Left lobe of liver (tissue), 2 donors: ENCODE measurements around the gene AACS. TPM values are rescaled to one million over a fixed set of nuclear protein-coding genes. Genes with fewer than 3 reads are reported as not detected.
"Not testable (repeated sequence)": the region's sequence is repeated elsewhere in the genome, so short reads cannot be mapped to it uniquely, and the experiment has no call there.

Experiments used
- ATAC-seq: fragments of 200-7000 bp; cut with Tn5 transposase; one replicate; pipeline ENCODE4 v1.9.1; 2020; ENCODE audit warnings: mild to moderate bottlenecking, moderate library complexity
- DNase-seq: peaks from one replicate; pipeline ENCODE4 v3.0.0-alpha.2; 2020; ENCODE audit warnings: low spot score
- total RNA-seq: library from RNA; stranded (reverse); gene quantifications from one replicate; pipeline ENCODE4 v1.2.1, GENCODE V29; 2021
- donor health status: DM: no; HTN: no; CAD: no; lungs with moderate emphysema.
- donor health status: DM: no; HTN: yes; CAD: no.

Gene AACS
- total RNA-seq, 1 donor from 2014 or later = 3.6 TPM

DNA sequence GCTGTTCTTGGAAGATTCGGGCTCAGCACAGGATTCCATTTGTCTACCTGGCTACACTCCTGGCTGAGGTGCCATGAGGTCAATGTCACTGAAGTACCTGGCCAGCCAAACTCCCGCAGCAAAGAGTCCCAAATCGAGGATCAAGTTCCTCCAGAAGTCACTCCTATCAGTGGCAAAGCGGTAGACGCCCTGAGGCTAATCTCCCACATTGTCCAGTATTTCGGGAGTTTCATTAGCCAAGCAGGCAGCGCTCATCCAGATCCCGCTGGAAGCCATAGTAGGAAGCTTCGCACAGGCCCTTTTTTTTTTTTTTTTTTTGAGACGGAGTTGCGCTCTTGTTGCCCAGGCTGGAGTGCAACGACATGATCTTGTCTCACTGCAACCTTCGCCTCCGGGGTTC lies 8.9 kb upstream of the AACS start:
- ATAC-seq = no peak
- no peak for DNase-seq

DNA sequence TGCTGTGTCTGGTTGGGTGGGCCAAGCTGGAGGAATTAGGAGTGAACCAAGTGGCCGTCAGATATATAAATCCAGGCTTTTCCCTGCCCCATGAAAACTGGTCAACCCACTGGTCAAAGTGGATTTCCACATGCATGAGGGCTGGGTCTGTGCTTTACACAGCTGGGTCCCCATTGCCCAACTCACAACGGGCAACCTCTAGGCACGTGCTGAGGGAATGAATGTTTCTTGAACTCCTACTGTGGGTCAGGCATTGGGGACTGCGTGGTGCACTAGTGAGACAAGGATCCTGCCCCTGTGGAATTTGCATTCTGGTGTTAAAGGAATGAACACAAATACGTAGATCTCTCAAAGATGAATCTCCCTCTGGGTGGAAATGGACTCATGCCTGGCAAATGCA lies 7.5 kb upstream of the AACS start:
- ATAC-seq (no peak), DNase-seq (no peak)

DNA sequence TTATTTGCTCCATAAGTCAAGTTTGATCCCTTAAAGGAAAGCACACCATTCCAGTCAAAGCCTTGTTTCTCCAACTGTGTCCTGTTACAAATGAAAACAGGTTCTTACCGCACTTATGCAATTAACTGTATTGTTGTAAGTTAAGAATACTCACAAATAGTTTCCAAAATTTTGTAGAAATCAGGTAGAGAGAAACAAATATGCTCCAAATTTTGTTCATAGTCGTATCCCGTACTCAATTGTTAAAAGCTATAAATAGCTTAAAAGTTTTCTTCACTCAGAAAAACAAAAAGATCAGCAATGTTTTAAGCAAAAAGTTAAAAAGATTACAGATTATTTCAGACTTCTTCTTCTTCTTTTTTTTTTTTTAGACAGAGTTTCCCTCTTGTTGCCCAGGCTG lies 4.0 kb upstream of the AACS start:
- no peak for ATAC-seq

GRCh38 chr12:125063522-125063921 lies 1.7 kb upstream of the AACS start:
- DNase-seq, ATAC-seq: not testable (repeated sequence)

More for the DNA sequence above, 4.0 kb upstream of the AACS start:
- no peak for DNase-seq

DNA sequence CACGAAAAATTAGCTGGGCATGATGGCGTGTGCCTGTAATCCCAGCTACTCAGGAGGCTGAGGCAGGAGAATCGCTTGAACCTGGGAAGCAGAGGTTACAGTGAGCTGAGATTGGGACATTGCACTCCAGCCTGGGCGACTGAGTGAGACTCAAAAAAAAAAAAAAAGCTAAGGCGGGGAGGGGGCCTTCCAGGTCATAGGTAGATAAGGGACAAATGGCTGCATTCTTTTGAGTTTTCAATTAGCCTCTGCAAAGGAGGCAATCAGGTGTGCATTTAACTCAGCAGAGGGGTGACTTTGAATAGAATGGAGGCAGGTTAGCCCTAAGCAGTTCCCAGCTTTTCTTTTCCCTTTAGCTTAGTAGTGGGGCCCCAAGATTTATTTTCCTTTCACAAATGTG lies 743 bp upstream of the AACS start:
- ATAC-seq (no peak), DNase-seq (no peak)

GRCh38 chr12:125065919-125066570 lies 810 bp downstream of the AACS start:
- no peak for ATAC-seq
- no peak for DNase-seq

- DNase-seq (no peak), ATAC-seq (no peak)
These were observed 3.2 kb downstream of the AACS start for GRCh38 chr12:125068391-125068790.

DNA sequence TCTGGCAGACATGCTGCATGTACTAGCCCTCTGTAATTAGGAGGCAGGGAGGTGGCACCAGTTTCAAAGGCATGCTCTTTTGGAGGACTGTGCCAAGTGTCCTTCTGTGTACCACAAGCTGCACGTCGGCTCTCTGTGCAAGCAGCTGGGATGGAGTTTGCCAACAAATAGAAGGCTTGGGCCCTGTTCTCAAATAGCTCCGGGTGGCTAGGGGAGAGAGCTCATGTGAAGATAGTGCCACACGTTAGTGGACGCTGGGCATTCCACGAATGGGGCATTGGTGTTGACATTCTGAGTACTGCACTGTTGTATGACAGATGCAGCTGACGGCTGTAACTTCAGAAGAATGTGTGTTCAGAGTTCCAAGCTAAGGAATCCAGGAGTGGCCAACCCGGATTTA lies 4.4 kb downstream of the AACS start:
- DNase-seq (no peak), ATAC-seq (no peak)

DNA sequence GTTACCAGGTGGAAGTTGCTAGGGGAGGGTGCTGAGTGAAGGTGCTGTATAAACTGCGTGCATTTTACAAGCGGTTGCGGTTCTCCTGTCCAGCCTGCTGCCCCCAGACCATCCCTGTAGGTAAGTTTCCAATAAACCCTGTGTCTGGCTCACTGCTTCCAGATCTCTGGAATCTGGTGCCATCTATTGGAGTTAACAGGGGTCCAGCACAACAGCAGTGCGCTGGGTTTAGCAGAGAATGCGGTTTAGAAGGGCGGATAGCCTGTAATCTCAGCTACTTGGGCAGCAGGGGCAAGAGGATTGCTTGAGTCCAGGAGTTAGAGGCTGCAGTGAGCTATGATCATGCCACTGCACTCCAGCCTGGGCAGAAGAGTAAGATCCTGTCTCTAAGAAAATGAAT lies 4.9 kb downstream of the AACS start:
- DNase-seq (no peak), ATAC-seq (no peak)

GRCh38 chr12:125070661-125071390 lies 5.6 kb downstream of the AACS start:
- ATAC-seq = no peak
- no peak for DNase-seq

GRCh38 chr12:125071456-125071855 lies 6.2 kb downstream of the AACS start:
- DNase-seq = no peak
- ATAC-seq = no peak

DNA sequence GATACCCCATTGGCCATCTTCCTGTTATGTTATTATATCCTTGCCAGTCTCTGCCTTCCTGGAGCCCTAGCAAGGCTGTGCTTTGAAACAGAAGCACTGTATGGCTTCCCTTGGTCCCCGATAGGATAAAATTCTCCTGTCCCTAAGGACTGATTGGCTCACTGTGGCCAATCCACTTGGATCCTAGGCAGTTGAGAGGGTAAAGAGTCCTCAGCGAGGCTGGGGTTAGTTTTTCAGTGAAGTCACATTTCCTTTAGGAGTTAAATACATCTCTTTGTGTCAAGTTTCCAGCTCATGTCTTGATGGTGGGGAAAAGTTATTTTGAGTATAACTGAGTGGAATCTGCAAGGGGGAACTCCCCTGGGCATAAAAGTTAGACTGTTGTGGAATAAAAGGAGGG lies 7.3 kb downstream of the AACS start:
- DNase-seq (no peak), ATAC-seq (no peak)

DNA sequence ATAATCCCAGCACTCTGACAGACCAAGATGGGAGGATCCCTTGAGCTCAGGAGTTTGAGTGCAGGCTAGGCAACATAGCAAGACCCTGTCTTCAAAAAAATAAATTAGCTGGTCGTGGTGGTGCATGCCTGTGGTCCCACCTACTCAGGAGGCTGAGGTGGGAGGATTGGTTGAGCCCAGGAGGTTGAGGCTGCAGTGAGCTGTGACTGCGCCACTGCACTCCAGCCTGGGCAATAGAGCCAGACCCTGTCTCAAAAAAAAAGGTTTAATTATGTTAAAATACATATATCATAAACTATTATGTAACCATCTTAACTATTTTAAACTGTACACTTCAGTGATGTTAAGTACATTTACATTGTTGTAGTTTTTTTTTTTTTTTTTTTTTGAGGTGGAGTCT lies 9.1 kb downstream of the AACS start:
- not testable (repeated sequence) for ATAC-seq, DNase-seq

DNA sequence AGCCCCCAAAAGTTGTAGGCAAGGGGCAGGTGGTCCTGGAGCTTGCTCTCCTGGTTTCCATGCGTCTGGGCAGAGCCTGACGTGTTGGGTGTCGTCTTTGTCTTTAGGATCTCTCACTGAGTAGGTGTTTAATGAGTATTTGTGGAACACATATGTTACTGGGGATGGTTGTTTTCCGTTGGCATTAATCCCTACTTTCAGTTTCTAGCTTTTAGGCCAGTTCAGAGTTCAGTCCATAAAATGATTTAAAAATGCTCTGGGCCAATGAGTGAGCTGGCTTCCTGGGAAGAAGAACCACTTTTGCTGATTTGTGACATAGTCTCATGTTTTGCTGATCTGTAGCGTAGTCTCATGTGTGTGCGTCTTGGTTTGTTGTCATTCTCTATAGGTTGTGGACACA lies 10.9 kb downstream of the AACS start:
- DNase-seq = no peak
- ATAC-seq = no peak

- ATAC-seq (no peak), DNase-seq (no peak)
These were observed 13.8 kb downstream of the AACS start for GRCh38 chr12:125079084-125079483.

DNA sequence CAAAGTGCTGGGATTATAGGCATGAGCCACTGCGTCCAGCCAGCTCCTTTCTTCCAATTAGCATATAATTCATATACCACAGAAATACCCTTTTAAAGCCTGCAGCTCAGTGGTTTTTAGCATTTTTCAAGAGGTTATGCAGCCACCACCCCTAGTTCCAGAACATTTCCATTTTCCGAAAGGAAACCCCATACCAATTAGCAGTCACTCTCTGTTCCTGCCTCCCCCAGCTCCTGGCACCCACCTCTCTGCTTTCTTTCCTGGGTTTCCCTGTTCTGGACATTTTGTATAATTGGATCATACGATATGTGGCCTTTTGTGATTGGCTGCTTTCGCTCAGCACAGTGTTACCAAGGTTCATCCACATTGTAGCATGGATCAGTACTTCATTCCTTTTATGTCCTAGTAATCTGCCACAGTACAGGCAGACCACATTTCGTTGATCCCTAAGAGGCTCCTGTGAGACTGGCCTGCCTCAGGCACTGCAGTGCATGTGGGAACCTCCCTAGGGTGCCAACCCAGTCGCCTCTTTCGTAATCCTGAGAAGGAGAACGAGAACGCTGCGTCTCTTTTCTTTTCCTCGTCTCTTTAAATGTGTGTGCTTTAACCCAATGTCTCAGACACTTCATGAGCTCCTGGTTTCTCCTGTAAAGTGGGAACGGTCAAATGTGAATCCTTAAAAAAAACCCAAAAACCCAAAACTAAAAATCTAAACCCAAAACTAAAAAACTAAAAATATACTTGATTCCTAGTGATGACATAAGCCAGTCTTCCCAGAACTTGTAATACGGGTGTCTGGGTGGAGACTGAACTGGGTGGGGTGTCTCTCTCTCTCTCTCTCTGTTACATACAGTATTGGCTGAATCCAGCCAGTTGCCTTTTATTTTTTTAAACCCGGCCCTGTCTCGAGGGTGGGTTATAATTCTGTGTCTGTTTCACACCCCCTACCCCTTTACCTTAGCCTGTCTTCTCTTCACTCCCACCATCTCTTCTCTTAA lies 14.7 kb downstream of the AACS start:
- ATAC-seq (no peak), DNase-seq (no peak)

- ATAC-seq = no peak
- no peak for DNase-seq
These were observed 16.2 kb downstream of the AACS start for GRCh38 chr12:125081427-125081826.

- no peak for DNase-seq
These were observed 17.8 kb downstream of the AACS start for GRCh38 chr12:125083072-125083471.

DNA sequence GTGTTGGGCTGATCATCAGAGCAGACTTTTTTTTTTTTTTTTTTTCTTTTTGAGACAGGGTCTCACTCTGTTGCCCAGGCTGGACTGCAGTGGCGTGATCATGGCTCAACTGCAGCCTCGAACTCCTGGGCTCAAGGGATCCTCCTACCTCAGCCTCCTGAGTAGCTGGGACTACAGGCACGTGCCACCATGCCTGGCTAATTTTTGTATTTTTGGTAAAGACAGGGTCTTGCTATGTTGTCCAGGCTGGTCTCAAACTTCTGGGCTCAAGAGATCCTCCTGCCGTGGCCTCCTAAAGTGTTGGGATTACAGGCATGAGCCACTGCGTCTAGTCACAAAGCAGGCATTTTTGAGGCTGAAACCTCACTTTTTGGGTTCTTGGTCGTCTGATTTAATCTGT lies 23.0 kb downstream of the AACS start:
- DNase-seq, ATAC-seq: not testable (repeated sequence)

More at GRCh38 chr12:125083072-125083471, 17.8 kb downstream of the AACS start:
- no peak for ATAC-seq

- DNase-seq (no peak), ATAC-seq (no peak)
These were observed 23.8 kb downstream of the AACS start for GRCh38 chr12:125089083-125089482.

GRCh38 chr12:125089626-125090025 lies 24.4 kb downstream of the AACS start:
- no peak for ATAC-seq
- DNase-seq = no peak
